GM19023 (cell line): ENCODE data around the gene IPMK.
"Not testable (repeated sequence)": the region's sequence is repeated elsewhere in the genome, so short reads cannot be mapped to it uniquely, and the experiment has no call there.

Source experiments
- ATAC-seq: cut with Tn5 transposase; IDR thresholded peaks from one replicate; pipeline ENCODE4 v1.9.1; 2021; ENCODE audit warnings: mild to moderate bottlenecking, moderate library complexity; ENCODE audit not compliant: unreplicated experiment

Gene IPMK

DNA sequence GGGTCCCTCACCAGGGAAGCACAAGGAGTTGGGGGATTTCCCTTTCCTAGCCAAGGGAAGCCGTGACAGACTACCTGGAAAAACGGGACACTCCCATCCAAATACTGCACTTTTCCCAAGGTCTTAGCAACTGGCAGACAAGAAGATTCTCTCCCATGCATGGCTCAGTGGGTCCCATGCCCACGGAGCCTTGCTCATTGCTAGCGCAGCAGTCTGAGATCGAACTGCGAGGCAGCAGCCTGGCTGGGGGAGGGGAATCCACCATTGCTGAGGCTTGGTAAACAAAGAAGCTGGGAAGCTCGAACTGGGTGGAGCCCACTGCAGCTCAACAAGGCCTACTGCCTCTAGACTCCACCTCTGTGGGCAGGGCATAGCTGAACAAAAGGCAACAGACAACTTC, 37.8 kb downstream of the IPMK start:
- ATAC-seq = not testable (repeated sequence)

DNA sequence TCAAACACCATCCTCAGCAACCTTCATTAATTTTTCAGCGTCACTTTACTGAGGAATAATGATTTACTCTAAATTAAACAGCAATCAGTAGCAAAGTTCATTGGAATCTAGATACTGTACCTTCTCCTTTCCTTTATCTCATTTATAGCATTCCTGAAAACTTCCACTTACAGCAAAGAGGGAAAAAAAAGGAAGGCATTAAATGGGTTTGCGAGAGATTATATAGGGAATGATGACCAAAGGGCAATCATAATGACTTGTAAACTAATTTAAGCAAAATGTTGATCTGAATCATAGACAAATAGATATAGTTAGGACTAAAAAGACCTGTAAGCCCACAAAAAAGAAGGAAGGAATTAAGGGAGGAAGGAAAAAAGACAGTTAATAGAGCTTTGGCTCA, 42.0 kb downstream of the IPMK start:
- no peak for ATAC-seq

DNA sequence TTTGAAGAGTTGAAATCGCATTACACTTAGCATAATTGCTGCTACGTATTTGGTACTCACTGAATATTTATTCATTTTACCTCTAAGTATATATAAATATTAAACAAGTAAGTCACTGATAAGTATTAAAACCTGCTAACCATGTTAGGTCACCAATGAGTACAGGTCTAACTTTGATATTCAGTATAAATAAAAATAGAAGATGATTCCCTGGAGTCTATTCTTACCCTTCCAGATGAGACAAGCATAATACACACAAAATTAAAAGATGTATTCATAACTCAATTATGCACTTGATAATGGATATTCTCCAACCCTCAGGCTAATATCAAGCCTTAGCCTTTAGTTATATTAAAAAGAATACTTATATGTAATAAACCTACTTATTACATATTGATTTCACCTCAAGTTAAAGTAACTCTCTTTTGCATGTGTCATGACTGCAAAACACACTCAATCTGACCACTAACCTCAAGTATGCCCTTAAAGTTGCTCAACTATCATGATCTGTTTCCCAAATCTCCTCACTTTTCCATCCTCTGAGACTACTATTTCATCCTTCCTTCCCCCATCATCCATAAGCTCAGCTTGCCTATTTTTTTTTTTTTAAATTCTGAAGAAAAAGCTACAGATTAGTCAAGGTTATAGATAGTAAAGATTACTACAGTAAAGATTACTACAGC, 46.8 kb downstream of the IPMK start:
- no peak for ATAC-seq

DNA sequence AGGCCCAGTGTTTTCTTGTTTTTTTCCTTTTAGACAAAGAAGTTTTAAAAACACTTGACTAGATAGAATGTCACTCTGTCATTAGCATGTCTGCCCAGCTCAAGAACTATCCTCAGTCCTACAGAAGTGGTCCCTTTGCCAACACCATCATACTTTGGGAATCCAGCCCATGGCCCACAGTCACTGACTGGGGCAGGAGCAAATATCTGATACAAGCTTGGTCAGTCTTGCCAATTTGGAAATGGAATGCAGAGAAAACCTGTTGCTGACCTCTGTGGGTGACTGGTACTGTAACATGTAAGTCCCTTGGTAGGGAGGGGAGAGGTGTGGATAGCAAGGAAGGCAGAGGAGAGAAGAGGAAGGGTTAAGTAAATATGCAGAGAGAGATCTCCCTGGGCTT, 47.8 kb downstream of the IPMK start:
- no peak for ATAC-seq

DNA sequence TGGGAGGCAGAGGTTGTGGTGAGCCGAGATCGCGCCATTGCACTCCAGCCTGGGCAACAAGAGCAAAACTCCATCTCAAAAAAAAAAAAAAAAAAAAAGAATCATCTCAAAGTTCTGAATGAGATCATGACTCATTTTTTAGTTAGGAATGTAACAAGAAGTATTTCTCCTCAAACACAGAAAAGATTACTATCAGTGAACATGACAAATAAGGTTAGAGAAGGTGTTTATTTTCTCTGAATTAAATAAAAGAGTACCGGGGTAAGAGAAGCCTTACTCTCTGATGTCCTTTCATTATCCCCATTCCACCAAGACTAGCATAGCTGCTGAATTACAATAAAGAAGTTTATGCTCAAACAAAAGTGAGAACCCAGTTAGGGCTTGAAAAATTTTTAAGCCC, 50.1 kb downstream of the IPMK start:
- ATAC-seq = no peak

DNA sequence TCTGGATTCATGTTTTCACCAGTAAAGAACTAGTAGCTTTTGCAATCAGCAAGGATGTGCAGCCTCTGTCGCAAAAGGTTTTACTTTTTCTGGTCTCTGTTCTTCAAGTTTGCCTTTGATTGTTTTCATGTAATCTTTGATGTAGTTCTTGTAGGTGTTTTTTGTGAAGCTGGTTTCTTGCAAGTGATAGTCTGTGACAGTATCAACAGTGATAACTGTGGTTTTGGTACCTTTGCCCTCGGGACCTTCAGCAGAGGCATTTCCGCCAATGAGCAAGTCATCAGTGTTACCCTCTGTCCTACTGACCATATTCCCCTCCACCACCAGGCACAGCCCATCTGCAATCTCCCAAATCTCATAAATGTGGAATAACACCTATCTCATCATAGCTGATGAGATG, 55.1 kb downstream of the IPMK start:
- ATAC-seq = no peak

DNA sequence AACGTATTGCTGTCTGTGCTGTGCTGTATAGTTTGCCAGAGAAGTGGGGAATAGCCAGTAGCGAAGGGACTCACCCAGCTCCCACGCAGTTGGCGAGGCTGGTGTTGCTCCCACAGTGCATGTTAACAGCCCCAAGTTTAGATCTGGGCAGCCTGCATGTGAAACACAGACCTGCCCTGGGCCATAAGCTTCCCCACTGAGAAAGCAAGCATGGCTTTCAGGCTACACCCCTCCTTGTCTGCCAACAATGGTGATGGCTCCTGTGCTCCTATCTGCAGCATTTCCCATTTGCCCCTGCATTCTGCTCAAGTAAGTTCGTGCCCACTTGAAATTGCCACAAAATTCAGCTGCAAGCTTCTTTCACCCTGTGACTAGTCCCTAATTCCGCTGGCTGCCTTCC, 57.5 kb downstream of the IPMK start:
- no peak for ATAC-seq

DNA sequence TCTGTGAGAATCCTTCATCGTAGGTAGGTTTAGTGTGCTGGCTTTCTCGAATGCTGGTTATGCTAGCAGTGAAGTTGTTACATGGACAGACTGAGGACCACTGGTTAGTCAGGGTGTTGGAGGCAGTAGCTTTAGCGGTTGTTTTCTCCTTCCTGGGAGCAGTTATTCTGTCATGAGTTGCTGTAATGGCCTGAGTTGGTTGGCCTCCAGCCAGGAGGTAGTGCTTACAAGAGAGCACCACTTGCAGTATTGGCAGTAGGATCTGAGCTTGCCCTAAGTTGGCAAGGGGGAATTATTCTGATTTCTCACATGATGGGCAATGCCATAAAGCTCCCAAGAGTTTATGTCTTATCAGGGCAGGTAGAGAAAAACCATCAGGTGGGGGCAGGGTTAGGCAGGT, 58.0 kb downstream of the IPMK start:
- no peak for ATAC-seq

DNA sequence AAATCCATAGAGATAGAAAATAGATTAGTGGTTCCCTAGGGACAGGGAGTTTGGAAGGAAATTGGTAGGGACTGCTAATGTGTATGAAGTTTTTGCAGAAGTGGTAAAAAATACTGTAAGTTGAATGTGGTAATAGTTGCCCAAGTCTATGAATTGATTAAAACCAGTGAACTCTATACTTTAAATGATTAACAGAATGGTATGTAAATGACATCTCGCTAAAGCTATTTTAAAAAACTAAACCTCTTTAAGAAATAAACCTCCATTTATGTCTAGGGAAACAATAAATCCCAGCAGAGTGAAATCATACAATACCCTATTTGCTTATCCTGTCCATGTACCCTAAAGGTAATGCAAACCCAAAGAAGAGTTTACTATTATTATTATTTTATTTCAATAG, 61.4 kb downstream of the IPMK start:
- no peak for ATAC-seq

DNA sequence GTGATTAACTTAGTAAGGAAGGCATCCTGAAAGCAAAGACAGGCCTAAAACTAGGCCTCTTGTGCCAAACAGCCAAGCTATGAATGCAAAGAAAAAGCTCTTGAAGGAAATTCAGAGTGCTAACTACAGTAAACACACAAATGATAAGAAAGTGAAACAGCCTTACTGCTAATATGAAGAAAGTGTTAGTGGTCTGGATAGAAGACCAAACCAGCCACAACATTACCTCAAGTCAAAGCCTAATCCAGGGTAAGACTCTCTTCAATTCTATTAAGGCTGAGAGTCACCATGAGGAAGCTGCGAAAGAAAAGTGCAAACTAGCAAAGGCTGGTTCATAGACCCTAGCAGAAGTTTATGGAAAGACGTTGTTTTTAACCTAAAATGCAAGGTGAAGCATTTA, 66.0 kb downstream of the IPMK start:
- peak; percentile 67 for ATAC-seq

DNA sequence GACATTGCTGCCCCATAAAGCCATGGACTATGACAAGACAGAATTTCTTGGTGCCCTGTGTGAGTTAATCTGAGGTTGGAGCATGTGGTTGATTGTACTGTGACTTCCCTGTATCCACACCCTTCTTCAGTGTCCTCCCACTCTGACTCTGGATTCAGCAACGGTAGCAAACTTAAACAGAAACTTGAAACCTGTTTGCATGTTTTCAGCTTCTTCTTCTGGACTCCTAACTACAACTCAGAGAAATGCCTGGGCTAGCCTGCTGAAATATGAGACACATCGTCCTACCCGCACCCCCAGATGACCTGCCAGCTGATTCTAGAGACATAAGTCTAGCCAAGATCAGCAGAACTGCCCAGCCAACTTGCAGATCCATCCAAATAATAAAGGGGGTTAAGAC, 78.4 kb downstream of the IPMK start:
- ATAC-seq = no peak

DNA sequence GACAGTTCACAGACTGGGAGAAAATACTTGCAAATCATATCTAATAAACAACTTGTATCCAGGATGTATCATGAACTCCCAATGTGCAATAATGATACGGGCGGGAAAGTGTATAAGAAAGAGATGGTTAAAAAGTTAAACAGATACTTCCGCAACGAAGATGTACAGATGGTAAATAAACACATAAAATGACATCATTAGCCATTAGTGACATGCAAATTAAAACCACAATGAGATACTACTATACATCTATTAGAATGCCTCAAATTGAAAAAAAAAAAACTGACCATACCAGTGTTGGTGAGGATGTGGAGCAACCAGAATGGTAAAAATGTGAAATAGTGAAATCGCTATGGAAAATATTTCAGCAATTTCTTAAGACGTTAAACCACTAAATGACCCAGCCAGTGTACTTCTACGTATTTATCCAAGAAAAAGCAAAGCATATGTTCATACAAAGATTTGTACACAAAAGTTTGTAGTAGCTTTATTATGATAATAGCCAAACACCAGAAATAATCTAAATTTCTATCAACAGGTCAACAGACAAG, 83.5 kb downstream of the IPMK start:
- no peak for ATAC-seq

DNA sequence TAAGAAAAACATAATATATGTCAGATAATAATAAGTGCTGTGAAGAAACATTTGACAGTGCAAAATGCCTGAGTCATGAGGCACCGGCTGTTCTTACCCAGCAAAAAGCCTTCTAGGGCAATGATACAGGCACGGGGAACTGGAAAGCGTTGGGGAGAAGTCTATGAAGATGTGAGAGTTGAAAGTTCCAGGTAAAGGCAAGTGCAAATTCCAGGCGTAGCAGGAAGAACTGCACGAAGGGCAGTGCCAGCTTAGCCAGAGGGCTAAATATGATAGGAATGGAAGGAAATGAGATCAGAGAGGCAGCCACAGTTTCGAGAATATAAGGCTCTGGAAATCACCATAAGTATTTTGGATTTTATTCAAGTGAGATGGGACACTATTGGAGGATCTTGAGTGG, 87.0 kb downstream of the IPMK start:
- no peak for ATAC-seq

DNA sequence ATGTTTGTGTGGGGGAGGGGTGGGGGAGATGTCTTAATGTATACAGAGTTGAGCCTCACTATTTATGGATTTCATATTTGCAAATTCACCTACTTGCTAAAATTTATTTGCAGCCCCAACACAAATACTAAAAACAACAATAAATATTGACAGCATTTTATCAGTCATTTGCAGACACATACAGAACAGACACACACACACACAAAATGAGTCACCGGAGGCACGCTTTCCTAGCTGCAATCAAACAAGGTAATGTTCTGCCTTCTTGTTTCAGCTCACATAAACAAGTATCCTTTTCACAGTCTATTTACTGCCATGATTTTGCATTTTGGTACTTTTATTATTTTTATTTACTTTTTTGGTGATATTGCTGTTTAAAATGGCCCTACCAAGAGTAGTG, 88.5 kb downstream of the IPMK start:
- ATAC-seq = no peak

DNA sequence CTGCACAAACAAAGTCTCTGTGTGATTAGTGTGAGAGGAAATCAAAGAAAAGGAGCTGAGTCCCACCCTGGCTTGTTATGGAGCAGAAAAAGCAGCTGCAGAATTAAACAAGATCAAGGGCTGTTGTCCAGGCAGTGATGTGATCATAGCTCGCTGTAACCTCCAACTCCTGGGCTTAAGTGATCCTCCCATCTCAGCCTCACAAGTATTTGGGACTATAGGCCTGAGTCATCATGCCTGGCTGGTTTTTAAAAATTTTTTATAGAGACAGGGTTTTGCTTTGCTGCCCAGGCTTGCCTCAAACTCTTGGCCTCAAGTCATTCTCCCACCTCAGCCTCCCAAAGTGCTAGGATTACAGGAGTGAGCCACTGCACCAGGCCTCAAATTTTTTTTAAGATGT, 88.9 kb downstream of the IPMK start:
- no peak for ATAC-seq

DNA sequence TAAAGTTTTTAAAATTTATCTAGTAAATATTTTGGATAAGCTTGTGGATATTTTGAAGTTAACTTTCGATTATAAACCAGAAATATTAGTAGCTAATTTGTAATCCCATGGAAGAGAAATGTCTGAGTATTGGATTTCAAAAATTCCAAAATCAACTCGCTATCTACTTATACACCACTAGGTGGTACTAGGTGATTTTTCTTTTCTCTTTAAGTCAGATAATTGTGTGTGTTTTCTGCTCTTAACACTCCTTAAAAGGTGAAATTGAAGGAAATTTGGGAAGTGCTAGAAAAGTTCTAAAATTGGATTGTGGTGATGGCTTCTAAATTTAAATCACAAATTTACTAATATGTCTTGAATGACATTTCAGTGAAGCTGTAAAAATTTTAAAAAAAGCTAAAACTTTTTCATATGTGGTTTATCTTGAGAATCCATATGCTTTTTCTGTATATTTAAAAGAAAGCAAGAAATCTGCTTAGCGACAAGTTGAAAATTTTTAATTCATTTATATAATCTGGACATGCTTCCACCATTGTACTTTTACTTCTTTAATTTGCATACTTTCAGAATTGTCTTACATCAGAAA, 90.2 kb downstream of the IPMK start:
- no peak for ATAC-seq

DNA sequence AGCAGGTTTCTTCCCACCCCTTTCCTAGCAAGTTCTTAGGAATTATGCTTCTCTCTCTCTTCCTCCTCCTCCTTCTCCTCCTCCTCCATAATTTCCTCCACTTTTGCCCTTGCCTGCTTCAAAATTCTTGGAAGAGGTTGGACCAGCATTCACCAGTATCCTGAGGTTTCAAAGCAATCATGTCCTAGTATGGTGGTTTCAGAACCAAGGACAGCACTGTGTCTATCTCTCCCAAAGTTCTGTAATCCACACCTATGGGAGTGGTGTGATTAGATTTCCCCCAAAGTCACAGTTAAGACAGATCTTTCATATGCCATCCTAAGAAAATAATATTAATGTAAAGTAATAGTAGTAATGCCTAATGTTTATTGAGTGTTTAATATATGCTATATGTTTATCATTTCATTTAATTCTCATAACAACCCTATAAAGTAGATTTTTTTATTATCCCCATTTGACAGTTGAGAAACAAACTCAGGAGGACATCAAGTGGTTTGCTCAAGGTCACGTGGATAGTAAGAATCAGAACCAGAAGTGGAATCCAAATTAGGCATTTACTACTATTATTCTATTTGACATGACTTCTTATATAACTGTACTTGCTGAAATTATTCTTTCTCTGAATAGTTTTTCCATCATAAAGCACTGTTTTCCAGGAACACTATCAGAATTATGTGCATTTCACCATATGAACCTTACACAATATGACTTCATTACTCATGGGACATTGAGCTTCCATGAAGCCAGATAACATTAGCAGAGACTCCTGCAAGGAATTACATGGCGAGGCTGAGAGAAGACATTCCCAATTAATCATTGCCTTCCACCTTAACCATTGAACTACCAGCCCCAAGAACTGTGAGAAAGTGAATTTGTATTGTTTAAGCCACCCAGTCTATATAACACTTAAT, 91.4 kb downstream of the IPMK start:
- no peak for ATAC-seq

DNA sequence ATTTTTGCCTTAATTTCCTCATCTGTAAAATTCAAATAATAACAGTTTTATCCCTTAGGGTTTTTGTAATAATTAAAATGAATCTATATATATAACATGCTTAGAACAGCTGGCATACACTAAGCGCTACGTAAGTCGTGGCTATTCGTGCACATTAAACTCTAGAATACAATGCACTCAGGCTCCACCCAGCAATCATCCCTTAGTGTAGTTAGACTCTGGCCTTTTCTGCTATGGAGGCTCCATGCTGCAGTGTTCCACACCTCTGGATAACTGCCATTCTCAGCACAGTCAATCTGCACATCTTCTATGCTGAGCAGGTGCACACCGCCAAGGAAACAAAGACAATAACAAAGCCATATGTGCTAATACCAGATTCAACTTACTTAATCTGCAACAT, 92.9 kb downstream of the IPMK start:
- ATAC-seq = no peak

DNA sequence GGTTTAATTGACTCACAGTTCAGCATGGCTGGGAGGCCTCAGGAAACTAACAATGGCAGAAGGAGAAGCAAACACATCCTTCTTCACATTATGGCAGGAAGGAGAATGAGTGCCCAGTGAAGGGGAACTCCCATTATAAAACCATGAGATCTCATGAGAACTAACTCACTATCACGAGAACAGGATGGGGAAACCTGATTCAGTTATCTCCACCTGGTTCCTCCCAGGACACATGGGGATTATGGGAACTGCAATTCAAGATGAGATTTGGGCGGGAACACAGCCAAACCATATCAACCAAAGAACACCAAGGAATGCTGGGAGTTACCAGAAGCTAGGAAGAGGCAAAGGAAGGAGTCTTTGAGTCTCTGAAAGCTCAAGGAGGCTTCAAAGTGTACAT, 94.3 kb downstream of the IPMK start:
- no peak for ATAC-seq

DNA sequence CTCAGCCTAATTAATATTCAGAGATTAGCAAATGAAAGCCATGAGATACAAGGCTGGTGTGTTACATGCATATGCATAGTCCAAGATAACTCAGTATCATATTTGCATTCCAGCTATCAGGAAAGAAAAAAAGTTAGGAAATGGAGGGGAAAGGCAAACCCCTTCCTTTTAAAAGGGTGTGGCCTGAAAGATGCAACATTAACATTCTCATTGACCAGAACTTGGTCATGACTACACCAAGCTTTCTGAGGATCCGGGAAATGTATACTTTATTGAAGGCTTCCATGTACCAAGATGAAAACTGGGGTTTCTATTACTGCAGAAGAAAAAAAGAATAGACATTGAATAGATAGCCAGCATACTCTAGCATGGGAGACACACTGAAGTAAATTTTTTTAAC, 96.5 kb downstream of the IPMK start:
- no peak for ATAC-seq

DNA sequence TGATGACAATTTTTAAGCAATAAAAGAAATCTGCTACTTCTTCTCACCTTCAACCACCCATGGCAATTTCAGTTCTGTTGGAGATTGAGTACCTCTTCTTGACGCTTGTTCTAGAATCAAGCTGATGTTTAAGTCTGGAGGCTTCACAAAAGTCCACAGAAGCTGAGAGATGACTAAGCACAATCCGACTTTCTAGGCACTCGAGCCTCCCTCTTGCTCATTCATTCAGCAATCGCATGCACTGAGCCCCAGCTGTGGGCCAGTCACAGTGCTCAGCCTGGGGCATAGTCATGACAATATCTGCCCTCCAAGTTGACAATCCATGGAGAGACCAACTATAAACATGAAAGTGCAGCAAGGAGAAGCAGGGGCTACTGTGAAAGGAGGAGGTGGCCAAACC, 103.2 kb downstream of the IPMK start:
- ATAC-seq = no peak

DNA sequence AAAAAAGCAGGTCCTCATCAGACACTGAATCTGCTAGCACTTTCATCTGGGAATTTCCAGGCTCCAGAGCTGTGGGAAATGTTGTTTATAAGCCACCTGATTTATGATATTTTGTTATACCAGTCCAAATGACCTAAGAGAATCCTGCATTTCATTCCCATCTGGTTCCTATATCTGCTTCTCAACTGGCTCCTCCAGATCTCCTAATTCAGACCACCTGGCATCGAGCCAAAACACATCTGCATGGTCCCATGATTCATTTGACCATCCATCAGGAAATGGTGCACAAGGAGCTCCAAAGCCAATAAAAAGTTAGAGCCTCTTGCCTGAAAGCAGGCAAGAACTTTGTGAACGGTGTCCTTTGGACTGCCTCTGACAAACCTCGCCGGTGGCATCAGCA, 108.9 kb downstream of the IPMK start:
- ATAC-seq = no peak
